NCI-H345 treated with DMSO at 0.1 percent for 48 hours (cell line): ENCODE data around the gene TRIM24.
"Not testable (repeated sequence)": the region's sequence is repeated elsewhere in the genome, so short reads cannot be mapped to it uniquely, and the experiment has no call there.

Source experiments
- DNase-seq: peaks from one replicate; lab custom pipeline; 2025; ENCODE audit not compliant: unreplicated experiment; lab: John Stamatoyannopoulos, UW

Gene TRIM24

GRCh38 chr7:138493535-138493934, 33.5 kb downstream of the TRIM24 start:
- DNase-seq, result no peak

- no peak for DNase-seq
These were observed 35.4 kb downstream of the TRIM24 start for GRCh38 chr7:138495485-138495884.

GRCh38 chr7:138499340-138499739, 39.3 kb downstream of the TRIM24 start:
- DNase-seq, result no peak

GRCh38 chr7:138500303-138500702, 40.2 kb downstream of the TRIM24 start:
- not testable (repeated sequence) for DNase-seq

GRCh38 chr7:138500892-138501291, 40.8 kb downstream of the TRIM24 start:
- DNase-seq, result no peak

GRCh38 chr7:138502023-138502767, 42.1 kb downstream of the TRIM24 start:
- DNase-seq, result no peak

- no peak for DNase-seq
These were observed 45.4 kb downstream of the TRIM24 start for GRCh38 chr7:138505361-138505873.

- no peak for DNase-seq
These were observed 46.7 kb downstream of the TRIM24 start for GRCh38 chr7:138506764-138507163.

GRCh38 chr7:138510003-138510402, 49.9 kb downstream of the TRIM24 start:
- no peak for DNase-seq

- no peak for DNase-seq
These were observed 52.2 kb downstream of the TRIM24 start for GRCh38 chr7:138512092-138512858.

GRCh38 chr7:138512885-138513284, 52.8 kb downstream of the TRIM24 start:
- no peak for DNase-seq

- DNase-seq, result no peak
These were observed 53.3 kb downstream of the TRIM24 start for GRCh38 chr7:138513344-138513871.

GRCh38 chr7:138514044-138514443, 54.0 kb downstream of the TRIM24 start:
- no peak for DNase-seq

GRCh38 chr7:138515001-138515528, 55.0 kb downstream of the TRIM24 start:
- no peak for DNase-seq

GRCh38 chr7:138519061-138519798, 59.2 kb downstream of the TRIM24 start:
- DNase-seq, result no peak

GRCh38 chr7:138520742-138521141, 60.7 kb downstream of the TRIM24 start:
- no peak for DNase-seq

- no peak for DNase-seq
These were observed 61.9 kb downstream of the TRIM24 start for GRCh38 chr7:138521837-138522461.

GRCh38 chr7:138524259-138524658, 64.2 kb downstream of the TRIM24 start:
- DNase-seq, result no peak

- no peak for DNase-seq
These were observed 65.7 kb downstream of the TRIM24 start for GRCh38 chr7:138525757-138526156.

- no peak for DNase-seq
These were observed 67.7 kb downstream of the TRIM24 start for GRCh38 chr7:138527746-138528223.
